NB4 (cell line): ENCODE data around the gene KIRREL1.

ENCODE experiments used
- DNase-seq: peaks from one replicate; pipeline ENCODE4 v3.0.0; 2010; ENCODE audit warnings: low read depth
- H3K4me3 ChIP-seq: one replicate; pipeline ENCODE4 v1.5.1; 2011; ENCODE audit warnings: mild to moderate bottlenecking, low read depth, low read length, moderate library complexity
- CTCF ChIP-seq: IDR thresholded peaks from one replicate; pipeline ENCODE4 v1.5.1; 2012; ENCODE audit warnings: low read depth, low read length
- MAX ChIP-seq: IDR thresholded peaks from 2 replicates; pipeline ENCODE4 v1.6.1; 2011; ENCODE audit warnings: low read depth, low read length
- MYC ChIP-seq: IDR thresholded peaks from 2 replicates; pipeline ENCODE4 v1.6.1; 2011; ENCODE audit warnings: low read depth, low read length
- POLR2A ChIP-seq: IDR thresholded peaks from 2 replicates; pipeline ENCODE4 v1.6.1; 2011; ENCODE audit warnings: mild to moderate bottlenecking; ENCODE audit not compliant: insufficient read length; ENCODE audit errors: extremely low read depth

Gene KIRREL1

GRCh38 chr1:158119976-158120653, 126.7 kb downstream of the KIRREL1 start:
- no peak for DNase-seq

GRCh38 chr1:158121604-158122254, 128.3 kb downstream of the KIRREL1 start:
- no peak for TF ChIP-seq POLR2A
- TF ChIP-seq CTCF, result peak; percentile 38
- peak; percentile 19 for DNase-seq
- no peak overlapping the region for H3K4me3 ChIP-seq

More at GRCh38 chr1:158119976-158120653, 126.7 kb downstream of the KIRREL1 start:
- H3K4me3 ChIP-seq, result no peak overlapping the region
- TF ChIP-seq CTCF (no peak), MAX (no peak), MYC (no peak), POLR2A (no peak)

GRCh38 chr1:158122833-158123388, 129.5 kb downstream of the KIRREL1 start:
- TF ChIP-seq CTCF (no peak), MYC (no peak), POLR2A (no peak), MAX (no peak)
- DNase-seq, result no peak
- H3K4me3 ChIP-seq, result no peak overlapping the region

GRCh38 chr1:158124034-158124433, 130.6 kb downstream of the KIRREL1 start:
- TF ChIP-seq CTCF, result no peak
- TF ChIP-seq POLR2A, result no peak
- TF ChIP-seq MYC, result no peak
- TF ChIP-seq MAX, result no peak
- DNase-seq, result no peak
- no peak overlapping the region for H3K4me3 ChIP-seq

GRCh38 chr1:158124999-158125398, 131.6 kb downstream of the KIRREL1 start:
- H3K4me3 ChIP-seq, result no peak overlapping the region
- TF ChIP-seq MYC (no peak), MAX (0 out of 2 replicates have a peak, but pooled peaks have one; percentile 45), CTCF (peak; percentile 84)
- peak; percentile 83 for DNase-seq
